Fibroblast of skin of left biceps (primary cell): ENCODE measurements around the gene MSANTD3.

ENCODE experiments used
- DNase-seq, 2 experiments: peaks; one replicate each; pipeline ENCODE4 v3.0.0-alpha.2; 2013; ENCODE audit warnings: low read depth in 2 of 2

Gene MSANTD3

GRCh38 chr9:100465761-100466160 is 38.8 kb downstream of the MSANTD3 start:
- DNase-seq = no peak

- no peak for DNase-seq
These were observed 39.4 kb downstream of the MSANTD3 start for GRCh38 chr9:100466171-100466828.

GRCh38 chr9:100466829-100467221 is 39.9 kb downstream of the MSANTD3 start:
- DNase-seq = no peak

GRCh38 chr9:100468041-100468440 is 41.1 kb downstream of the MSANTD3 start:
- DNase-seq = no peak

GRCh38 chr9:100472268-100472667 is 45.3 kb downstream of the MSANTD3 start:
- DNase-seq = no peak

- DNase-seq = no peak
These were observed 45.9 kb downstream of the MSANTD3 start, which contains the start of gene TMEFF1 for GRCh38 chr9:100472788-100473275. TMEFF1 (plus strand) TSS chr9:100473149; CDS start chr9:100473545, 396 bp downstream.

- no peak for DNase-seq
These were observed 46.5 kb downstream of the MSANTD3 start for GRCh38 chr9:100473276-100474081.

GRCh38 chr9:100474082-100474923 is 47.4 kb downstream of the MSANTD3 start:
- no peak for DNase-seq

- no peak for DNase-seq
These were observed 48.0 kb downstream of the MSANTD3 start for GRCh38 chr9:100474924-100475276.

GRCh38 chr9:100477241-100477640 is 50.3 kb downstream of the MSANTD3 start:
- DNase-seq = peak; percentile 49 to 55

- no peak for DNase-seq
These were observed 51.2 kb downstream of the MSANTD3 start for GRCh38 chr9:100478192-100478591.

- no peak for DNase-seq
These were observed 52.9 kb downstream of the MSANTD3 start for GRCh38 chr9:100479820-100480219.

- DNase-seq = no peak
These were observed 58.3 kb downstream of the MSANTD3 start for GRCh38 chr9:100485196-100485595.

- no peak for DNase-seq
These were observed 59.7 kb downstream of the MSANTD3 start for GRCh38 chr9:100486479-100487176.

GRCh38 chr9:100488177-100488576 is 61.2 kb downstream of the MSANTD3 start:
- DNase-seq = no peak

- DNase-seq = no peak
These were observed 62.9 kb downstream of the MSANTD3 start for GRCh38 chr9:100489836-100490235.

GRCh38 chr9:100492952-100493351 is 66.0 kb downstream of the MSANTD3 start:
- no peak for DNase-seq

GRCh38 chr9:100498592-100498991 is 71.6 kb downstream of the MSANTD3 start:
- no peak for DNase-seq

GRCh38 chr9:100499460-100499859 is 72.5 kb downstream of the MSANTD3 start:
- DNase-seq = no peak

- no peak for DNase-seq
These were observed 72.9 kb downstream of the MSANTD3 start for GRCh38 chr9:100499866-100500265.
